SU-DHL-6 (cell line): ENCODE results near the gene ZAR1L.
"Not testable (repeated sequence)": the region's sequence is repeated elsewhere in the genome, so short reads cannot be mapped to it uniquely, and the experiment has no call there.

Experiments
- H2AFZ ChIP-seq: fragments of 200-600 bp; sonication (generic); 2 replicates; pipeline ENCODE4 v1.6.1; 2014; ENCODE audit warnings: low read depth, mild to moderate bottlenecking, moderate library complexity, mixed read lengths, antibody characterized with exemption, low read length; ENCODE audit not compliant: severe bottlenecking
- H3F3A ChIP-seq: fragments of 200-600 bp; shearing (Covaris generic); 2 replicates; pipeline ENCODE4 v1.6.0; 2016; ENCODE audit warnings: antibody characterized with exemption, mild to moderate bottlenecking; ENCODE audit not compliant: insufficient read depth
- H3K27ac ChIP-seq: fragments of 200-600 bp; sonication (generic); 2 replicates; pipeline ENCODE4 v1.5.1; 2016; ENCODE audit warnings: low read depth, mild to moderate bottlenecking, low read length, moderate library complexity, mixed read lengths
- H3K27me3 ChIP-seq: fragments of 200-600 bp; sonication (generic), shearing (Covaris generic); 2 replicates; pipeline ENCODE4 v1.6.0; 2014; ENCODE audit warnings: mild to moderate bottlenecking, low read length
- H3K36me3 ChIP-seq: fragments of 200-600 bp; sonication (generic); 2 replicates; pipeline ENCODE4 v1.6.1; 2014; ENCODE audit warnings: mild to moderate bottlenecking, low read length, mixed read lengths
- H3K4me2 ChIP-seq: fragments of 300-600, 200-600 bp; shearing (Covaris generic), sonication (generic); 2 replicates; pipeline ENCODE4 v1.6.0; 2014; ENCODE audit warnings: low read length, low read depth, mild to moderate bottlenecking; ENCODE audit not compliant: poor library complexity, severe bottlenecking
- H3K4me3 ChIP-seq: fragments of 200-600 bp; sonication (generic); 2 replicates; pipeline ENCODE4 v1.5.1; 2014; ENCODE audit warnings: antibody characterized with exemption, low read length, mild to moderate bottlenecking, mixed read lengths; ENCODE audit not compliant: insufficient read depth, poor library complexity, severe bottlenecking
- H3K79me2 ChIP-seq: fragments of 200-600 bp; sonication (generic); 2 replicates; pipeline ENCODE4 v1.6.1; 2014; ENCODE audit warnings: mild to moderate bottlenecking, low read length, moderate library complexity; ENCODE audit not compliant: insufficient read depth
- H3K9ac ChIP-seq: fragments of 200-600 bp; sonication (generic); 2 replicates; pipeline ENCODE4 v1.7.0; 2014; ENCODE audit warnings: mild to moderate bottlenecking, low read length
- H3K9me2 ChIP-seq: fragments of 200-600 bp; sonication (generic); replicated peaks from 2 replicates; pipeline ENCODE4 v1.6.1; 2014; ENCODE audit warnings: low read length; ENCODE audit not compliant: insufficient read depth
- H3K9me3 ChIP-seq: fragments of 200-600 bp; sonication (generic); 2 replicates; pipeline ENCODE4 v1.6.1; 2014; ENCODE audit warnings: low read length, mixed read lengths; ENCODE audit not compliant: insufficient read depth
- H4K20me1 ChIP-seq: fragments of 200-600 bp; sonication (generic); 2 replicates; pipeline ENCODE4 v1.6.1; 2014; ENCODE audit warnings: low read depth, mild to moderate bottlenecking, antibody characterized with exemption, low read length, moderate library complexity, mixed read lengths
- EZH2phosphoT487 ChIP-seq: fragments of 200-600 bp; sonication (generic), shearing (Covaris generic); conservative IDR thresholded peaks from 2 replicates; pipeline ENCODE4 v1.6.1; 2018; ENCODE audit warnings: mild to moderate bottlenecking, antibody characterized with exemption, low read length, moderate library complexity, mixed read lengths
- TF ChIP-seq, protein P1 (sequence below): fragments of 200-600 bp; sonication (generic); IDR thresholded peaks from one replicate; pipeline ENCODE4 v1.5.1; 2017; ENCODE audit warnings: antibody characterized with exemption, mild to moderate bottlenecking, low read length, moderate library complexity; ENCODE audit not compliant: insufficient read depth, poor library complexity, severe bottlenecking

The ZAR1L gene

DNA sequence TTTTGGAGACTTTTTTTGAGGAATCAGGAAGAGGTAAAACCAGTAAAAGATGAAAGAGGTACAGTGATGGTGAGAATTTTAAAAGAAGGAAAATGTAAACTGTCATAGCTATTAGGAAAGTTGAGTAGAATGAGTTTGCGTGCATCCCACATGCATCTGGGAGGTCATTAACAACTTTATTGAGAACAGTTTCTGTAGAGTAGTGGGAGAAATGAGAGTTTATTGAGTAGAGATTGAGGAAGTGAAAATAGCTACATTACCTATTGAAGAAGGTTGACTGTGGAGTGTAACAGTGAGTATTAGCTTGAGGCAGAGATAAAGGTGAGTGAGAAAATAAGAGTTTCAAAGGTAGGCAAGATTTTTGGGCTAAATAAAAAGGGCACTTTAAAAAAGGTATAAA lies 38.9 kb upstream of the ZAR1L start:
- H3K4me3 ChIP-seq: no peak overlapping the region
- H4K20me1 ChIP-seq: no peaks in the 10 kb centered on the region
- no peak overlapping the region for H3K9ac ChIP-seq
- H2AFZ ChIP-seq: no peak overlapping the region
- no peaks in the 10 kb centered on the region for H3K9me2 ChIP-seq
- TF ChIP-seq, protein P1, sequence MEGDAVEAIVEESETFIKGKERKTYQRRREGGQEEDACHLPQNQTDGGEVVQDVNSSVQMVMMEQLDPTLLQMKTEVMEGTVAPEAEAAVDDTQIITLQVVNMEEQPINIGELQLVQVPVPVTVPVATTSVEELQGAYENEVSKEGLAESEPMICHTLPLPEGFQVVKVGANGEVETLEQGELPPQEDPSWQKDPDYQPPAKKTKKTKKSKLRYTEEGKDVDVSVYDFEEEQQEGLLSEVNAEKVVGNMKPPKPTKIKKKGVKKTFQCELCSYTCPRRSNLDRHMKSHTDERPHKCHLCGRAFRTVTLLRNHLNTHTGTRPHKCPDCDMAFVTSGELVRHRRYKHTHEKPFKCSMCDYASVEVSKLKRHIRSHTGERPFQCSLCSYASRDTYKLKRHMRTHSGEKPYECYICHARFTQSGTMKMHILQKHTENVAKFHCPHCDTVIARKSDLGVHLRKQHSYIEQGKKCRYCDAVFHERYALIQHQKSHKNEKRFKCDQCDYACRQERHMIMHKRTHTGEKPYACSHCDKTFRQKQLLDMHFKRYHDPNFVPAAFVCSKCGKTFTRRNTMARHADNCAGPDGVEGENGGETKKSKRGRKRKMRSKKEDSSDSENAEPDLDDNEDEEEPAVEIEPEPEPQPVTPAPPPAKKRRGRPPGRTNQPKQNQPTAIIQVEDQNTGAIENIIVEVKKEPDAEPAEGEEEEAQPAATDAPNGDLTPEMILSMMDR: no peak
- no peak for TF ChIP-seq EZH2phosphoT487
- H3K4me2 ChIP-seq: no peak overlapping the region
- no peak overlapping the region for H3K27ac ChIP-seq
- peaks cover 33% of the 10 kb centered on the region for H3K36me3 ChIP-seq
- 0 out of 2 replicates have a peak, but pooled peaks cover 3% of the 10 kb centered on the region for H3F3A ChIP-seq
- no peaks in the 10 kb centered on the region for H3K79me2 ChIP-seq
- H3K27me3 ChIP-seq: no peaks in the 10 kb centered on the region
- no peaks in the 10 kb centered on the region for H3K9me3 ChIP-seq

DNA sequence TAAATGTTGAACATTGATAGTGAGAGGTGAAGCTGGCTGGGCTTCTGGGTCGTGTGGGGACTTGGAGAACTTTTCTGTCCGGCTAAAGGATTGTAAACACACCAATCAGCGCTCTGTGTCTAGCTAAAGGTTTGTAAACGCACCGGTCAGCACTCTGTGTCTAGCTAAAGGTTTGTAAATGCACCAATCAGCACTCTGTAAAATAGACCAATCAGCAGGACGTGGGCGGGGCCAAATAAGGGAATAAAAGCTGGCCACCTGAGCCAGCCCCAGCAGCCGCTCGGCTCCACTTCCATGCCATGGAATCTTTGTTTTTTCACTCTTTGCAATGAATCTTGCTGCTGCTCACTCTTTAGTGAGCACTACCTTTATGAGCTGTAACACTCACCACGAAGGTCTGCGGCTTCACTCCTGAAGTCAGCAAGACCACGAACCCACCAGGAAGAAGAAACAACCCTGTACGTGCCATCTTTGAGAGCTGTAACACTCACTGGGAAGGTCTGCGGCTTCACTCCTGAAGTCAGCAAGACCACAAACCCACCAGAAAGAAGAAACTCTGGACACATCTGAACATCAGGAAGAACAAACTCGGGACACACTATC lies 35.8 kb upstream of the ZAR1L start:
- H3K36me3 ChIP-seq: peaks cover 41% of the 10 kb centered on the region
- H3K27me3 ChIP-seq, H3K27ac ChIP-seq, H2AFZ ChIP-seq, H3K4me2 ChIP-seq, H3K4me3 ChIP-seq, H3K9me2 ChIP-seq, H3K9ac ChIP-seq, H4K20me1 ChIP-seq, H3K79me2 ChIP-seq, H3K9me3 ChIP-seq, H3F3A ChIP-seq: not testable (repeated sequence)

DNA sequence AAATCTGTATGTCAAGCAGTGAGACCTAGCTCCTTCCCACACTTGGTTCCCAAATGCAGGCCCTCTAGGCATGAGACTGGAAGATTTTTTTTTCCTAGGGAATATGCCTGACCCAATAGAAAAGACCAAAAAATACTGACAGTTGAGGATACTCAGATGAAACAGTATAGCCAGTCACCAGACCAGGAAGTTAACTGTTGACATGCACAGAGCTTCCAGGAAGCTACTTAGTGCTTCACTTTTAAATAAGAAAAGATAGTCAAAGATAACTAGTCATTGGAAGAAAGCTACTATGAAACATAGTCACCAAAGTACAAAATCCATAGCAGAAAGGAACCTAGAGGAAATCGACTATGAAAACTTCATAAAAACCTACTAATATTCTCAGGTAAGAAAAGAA lies 32.5 kb upstream of the ZAR1L start:
- Histone ChIP-seq H3K9me3 (no peaks in the 10 kb centered on the region), H3K27me3 (no peaks in the 10 kb centered on the region), H3K9me2 (no peaks in the 10 kb centered on the region), H3K4me2 (no peak overlapping the region), H3F3A (peaks cover 3% of the 10 kb centered on the region; the same call in 1 of the 2 replicates), H2AFZ (no peak overlapping the region), H3K79me2 (peaks cover 4% of the 10 kb centered on the region; the same call in 1 of the 2 replicates), H3K4me3 (no peak overlapping the region), H3K9ac (no peak overlapping the region), H3K27ac (no peak overlapping the region), H4K20me1 (no peaks in the 10 kb centered on the region), H3K36me3 (peaks cover 40% of the 10 kb centered on the region)
- no peak for TF ChIP-seq EZH2phosphoT487
- TF ChIP-seq, protein P1: no peak

DNA sequence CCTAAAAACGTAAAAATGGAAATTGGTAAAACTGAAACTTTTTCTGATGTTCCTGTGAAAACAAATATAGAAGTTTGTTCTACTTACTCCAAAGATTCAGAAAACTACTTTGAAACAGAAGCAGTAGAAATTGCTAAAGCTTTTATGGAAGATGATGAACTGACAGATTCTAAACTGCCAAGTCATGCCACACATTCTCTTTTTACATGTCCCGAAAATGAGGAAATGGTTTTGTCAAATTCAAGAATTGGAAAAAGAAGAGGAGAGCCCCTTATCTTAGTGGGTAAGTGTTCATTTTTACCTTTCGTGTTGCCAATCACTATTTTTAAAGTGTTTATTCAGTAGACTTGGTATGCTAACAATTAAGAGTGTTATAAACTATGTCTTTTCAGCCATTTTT lies 25.8 kb upstream of the ZAR1L start:
- Histone ChIP-seq H3K27me3 (no peaks in the 10 kb centered on the region), H3K9me3 (no peaks in the 10 kb centered on the region), H3K79me2 (peaks cover 4% of the 10 kb centered on the region; the same call in 1 of the 2 replicates), H3K9me2 (no peaks in the 10 kb centered on the region), H3K4me3 (no peak overlapping the region), H3K27ac (no peak overlapping the region), H4K20me1 (no peaks in the 10 kb centered on the region), H3K36me3 (peaks cover 31% of the 10 kb centered on the region), H3F3A (no peaks in the 10 kb centered on the region; the same call in 1 of the 2 replicates), H3K4me2 (no peak overlapping the region), H3K9ac (no peak overlapping the region), H2AFZ (no peak overlapping the region)
- TF ChIP-seq EZH2phosphoT487: no peak
- TF ChIP-seq, protein P1: no peak
